Muscle of leg (tissue), 16 donors: ENCODE results near the gene SLC26A11. TPM values are rescaled to one million over a fixed set of nuclear protein-coding genes. Genes with fewer than 3 reads are reported as not detected.
A peak's percentile ranks its signal among the peaks of the same experiment; 100 is the strongest.

Experiments
- DNase-seq: peaks from one replicate; pipeline ENCODE4 v3.0.0; 2013
- H3K27ac ChIP-seq: one replicate; pipeline ENCODE4 v1.5.1; 2013; ENCODE audit warnings: mild to moderate bottlenecking, low read length, control low read depth
- H3K27me3 ChIP-seq: one replicate; pipeline ENCODE4 v1.6.1; 2013; ENCODE audit warnings: low read length; ENCODE audit not compliant: control insufficient read depth, insufficient read depth
- H3K36me3 ChIP-seq: one replicate; pipeline ENCODE4 v1.6.1; 2013; ENCODE audit warnings: low read length; ENCODE audit not compliant: control insufficient read depth, insufficient read depth
- H3K4me1 ChIP-seq: one replicate; pipeline ENCODE4 v1.6.1; 2013; ENCODE audit warnings: low read length; ENCODE audit not compliant: control insufficient read depth, insufficient read depth
- H3K4me3 ChIP-seq: one replicate; pipeline ENCODE4 v1.5.1; 2013; ENCODE audit warnings: low read length, control low read depth
- H3K9me3 ChIP-seq: replicated peaks from 2 replicates; pipeline ENCODE4 v1.6.1; 2013; ENCODE audit warnings: low read depth, low read length; ENCODE audit not compliant: control insufficient read depth
- WGBS: methylation state at CpG from one replicate; pipeline ENCODE4 v1.1.5; 2013; ENCODE audit warnings: missing lambda C conversion rate; ENCODE audit not compliant: insufficient coverage; 5-methylcytosine and 5-hydroxymethylcytosine counted together
- long read RNA-seq, 11 donors: transcript quantifications; one replicate each; lab custom pipeline, GENCODE V29; 2026
- polyA plus RNA-seq, 8 donors: library from polyadenylated mRNA; unstranded; fragments of 120-200 nt; gene quantifications; one replicate each; pipeline versions ENCODE4 v1.2.1 to v1.2.3, GENCODE V29; 2013; ENCODE audit warnings: inconsistent platforms in 1 of 8, low replicate concordance in 1 of 8; ENCODE audit not compliant: insufficient read length in 8 of 8, insufficient read depth in 1 of 8
- total RNA-seq: library from RNA; stranded (reverse); fragments of 120-200 nt; gene quantifications from one replicate; pipeline ENCODE4 v1.2.4, GENCODE V29; 2013

The SLC26A11 gene
- total RNA-seq (7.1 TPM), polyA plus RNA-seq (10 to 100 TPM in 3 of 8 donors, 1 to 10 TPM in 5; 8.2 to 15.2 (median 9.4) TPM)
- long read RNA-seq, donor 1, partial matches to known transcripts: 0 of 1 reads
- long read RNA-seq, donor 1, other reads (novel, unspliced or antisense): 0 of 1 reads
- long read RNA-seq, donor 2: 0 reads
- long read RNA-seq, donor 3, partial matches to known transcripts: 0 of 2 reads
- long read RNA-seq, donor 3, other reads (novel, unspliced or antisense): 0 of 2 reads
- long read RNA-seq, donor 4, partial matches to known transcripts: 0 of 2 reads
- long read RNA-seq, donor 4, other reads (novel, unspliced or antisense): 0 of 2 reads
- long read RNA-seq, donor 5, partial matches to known transcripts: 0 of 1 reads
- long read RNA-seq, donor 5, other reads (novel, unspliced or antisense): 0 of 1 reads
- long read RNA-seq, donor 6: 0 reads
- long read RNA-seq, donor 7: 0 reads
- long read RNA-seq, donor 8: 0 reads
- long read RNA-seq, donor 9, partial matches to known transcripts: 0 of 1 reads
- long read RNA-seq, donor 9, other reads (novel, unspliced or antisense): 0 of 1 reads
- long read RNA-seq, donor 10: 0 reads
- long read RNA-seq, donor 11, partial matches to known transcripts: 0 of 6 reads
- long read RNA-seq, donor 11, other reads (novel, unspliced or antisense): 5 of 6 reads

DNA sequence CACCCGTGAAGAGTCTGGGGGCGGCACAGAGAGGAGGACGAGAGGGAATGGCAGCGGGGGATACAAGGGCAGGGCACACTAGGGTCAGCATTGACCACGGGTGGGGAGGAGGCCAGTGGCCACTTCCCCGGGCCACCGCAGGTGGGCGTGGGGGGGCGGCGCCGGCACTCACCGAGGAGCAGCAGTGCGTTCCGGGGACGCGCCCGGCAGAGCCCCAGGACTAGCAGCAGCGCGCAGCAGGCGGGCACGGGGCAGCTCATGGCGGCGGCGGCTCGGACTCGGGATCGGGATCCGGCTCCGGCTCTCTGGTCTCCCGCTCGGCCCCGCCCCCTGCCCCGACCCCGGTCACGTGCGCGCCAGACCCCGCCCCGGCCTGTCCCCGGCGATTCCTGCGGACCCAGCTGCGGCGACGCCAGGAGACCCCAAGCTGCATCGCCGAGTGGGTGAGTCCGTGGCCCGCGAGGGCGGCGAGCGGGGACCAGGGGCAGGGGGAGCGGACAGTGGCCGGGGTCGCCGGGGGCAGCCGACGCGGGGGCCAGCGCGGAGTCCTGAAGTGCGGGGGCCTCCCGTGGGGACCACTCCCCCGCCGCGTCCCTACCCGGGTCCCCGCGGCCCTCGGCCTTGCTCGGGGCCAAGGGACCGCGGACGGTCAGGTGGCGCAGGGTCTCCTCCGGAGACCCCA lies at the start of gene SLC26A11, which contains the start of gene SGSH:
TSS of gene SLC26A11 (plus strand) at position 374 of the 682 bp plus-strand sequence. CDS start 1,134 bp downstream, outside the sequence.
TSS of gene SGSH (minus strand) at position 280 of the 682 bp plus-strand sequence. CDS start at position 260, 20 bp downstream.
- H3K9me3 ChIP-seq: no peaks in the 10 kb centered on the region
- H3K4me3 ChIP-seq: peak within 1 kb of the TSS; percentile 76
- peaks cover 20% of the 10 kb centered on the region for H3K4me1 ChIP-seq
- H3K36me3 ChIP-seq: peaks cover 23% of the 10 kb centered on the region
- peak within 1 kb of the TSS; percentile 70 for H3K27ac ChIP-seq
- under 1% methylated on average over 72 of the region's 77 CpGs for WGBS
- no peaks in the 10 kb centered on the region for H3K27me3 ChIP-seq
- DNase-seq: peak; percentile 77

DNA sequence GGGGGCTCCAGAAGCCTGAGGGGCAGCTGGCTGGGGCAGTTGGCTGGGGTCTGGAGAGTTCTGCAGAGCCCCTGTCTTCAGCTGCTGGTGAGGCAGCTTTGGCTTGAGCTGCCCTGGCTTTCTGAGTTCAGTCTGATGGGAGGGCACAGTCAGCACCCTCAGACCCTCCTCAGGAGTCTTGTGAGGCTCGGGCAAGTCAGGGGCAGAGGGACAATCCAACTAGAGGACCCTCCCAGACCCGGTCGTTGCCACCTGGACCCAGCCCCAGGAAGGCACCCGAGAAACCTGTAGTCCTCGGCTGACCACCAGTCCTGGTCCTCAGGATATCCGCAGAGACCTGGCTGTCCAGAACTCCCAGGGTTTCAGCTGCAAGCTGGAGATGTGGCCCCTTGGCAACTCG lies 48.5 kb upstream of the SLC26A11 start:
- Histone ChIP-seq H3K27ac (no peak overlapping the region), H3K27me3 (peaks cover 4% of the 10 kb centered on the region), H3K9me3 (no peaks in the 10 kb centered on the region), H3K4me3 (no peak overlapping the region), H3K36me3 (no peaks in the 10 kb centered on the region), H3K4me1 (no peaks in the 10 kb centered on the region)
- 93% methylated on average over 7 of the region's 7 CpGs for WGBS
- no peak for DNase-seq

- H3K36me3 ChIP-seq: no peaks in the 10 kb centered on the region
- WGBS: no CpG with 5 or more reads among the region's 12 CpGs
- no peaks in the 10 kb centered on the region for H3K4me1 ChIP-seq
- H3K9me3 ChIP-seq: no peaks in the 10 kb centered on the region
- peaks cover 7% of the 10 kb centered on the region for H3K27me3 ChIP-seq
- no peak overlapping the region for H3K4me3 ChIP-seq
- no peak overlapping the region for H3K27ac ChIP-seq
- no peak for DNase-seq
These were observed 47.1 kb upstream of the SLC26A11 start for GRCh38 chr17:80173126-80173525.

DNA sequence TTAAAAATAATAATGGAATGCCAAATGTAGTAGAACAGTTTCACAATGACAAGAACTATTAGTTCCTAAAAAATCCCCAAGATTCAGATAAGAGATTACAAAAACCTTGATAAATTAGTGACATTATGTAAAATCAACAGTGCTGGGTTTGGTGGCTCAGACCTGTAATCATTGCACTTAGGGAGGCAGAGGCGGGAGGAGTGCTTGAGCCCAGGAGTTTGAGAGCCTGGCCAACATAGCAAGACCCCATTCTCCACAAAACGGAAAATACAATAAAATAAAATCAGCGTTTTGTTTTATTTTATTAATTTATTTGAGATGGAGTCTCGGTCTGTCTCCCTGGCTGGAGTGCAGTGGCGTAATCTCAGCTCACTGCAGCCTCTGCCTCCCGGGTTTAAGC lies 46.3 kb upstream of the SLC26A11 start:
- no peak for DNase-seq
- no CpG with 5 or more reads among the region's 6 CpGs for WGBS
- Histone ChIP-seq H3K4me1 (peaks cover 2% of the 10 kb centered on the region), H3K4me3 (no peak overlapping the region), H3K9me3 (no peaks in the 10 kb centered on the region), H3K36me3 (no peaks in the 10 kb centered on the region), H3K27me3 (peaks cover 7% of the 10 kb centered on the region), H3K27ac (no peak overlapping the region)

GRCh38 chr17:80176757-80177156 lies 43.5 kb upstream of the SLC26A11 start:
- Histone ChIP-seq H3K4me1 (peaks cover 2% of the 10 kb centered on the region), H3K36me3 (no peaks in the 10 kb centered on the region), H3K4me3 (no peak overlapping the region), H3K9me3 (no peaks in the 10 kb centered on the region), H3K27ac (no peak overlapping the region), H3K27me3 (peaks cover 11% of the 10 kb centered on the region)
- no peak for DNase-seq
- WGBS: 86% methylated on average over 8 of the region's 11 CpGs

DNA sequence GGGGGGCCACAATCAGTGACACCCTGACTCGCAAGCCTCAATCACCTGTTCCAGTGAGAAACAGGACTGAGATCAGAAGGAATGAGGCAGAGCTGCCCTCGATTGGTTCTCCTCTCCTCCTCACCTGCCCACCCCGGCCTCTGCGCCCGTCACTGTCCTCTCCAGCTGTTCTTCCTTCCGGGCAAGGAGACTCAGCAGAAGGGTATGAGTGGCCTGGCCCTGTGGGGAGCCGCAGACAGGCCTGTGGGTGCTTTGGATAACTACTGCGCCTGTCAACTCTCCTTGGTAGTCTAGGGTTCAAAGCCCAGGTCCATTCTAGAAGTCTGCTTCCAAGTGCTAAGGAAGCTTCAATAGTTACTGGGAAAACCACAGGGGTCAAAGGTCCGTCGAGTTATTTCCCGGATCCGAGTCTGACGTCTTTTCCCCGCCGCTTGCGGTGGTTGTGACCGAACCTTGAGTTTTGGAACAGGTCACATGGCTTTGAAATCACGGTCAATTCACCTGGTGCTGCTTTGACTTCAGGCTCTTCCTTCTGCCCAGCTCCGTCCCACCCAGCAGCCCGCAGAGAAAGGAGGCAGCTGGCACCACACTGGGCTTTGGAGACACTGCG lies 42.1 kb upstream of the SLC26A11 start:
- Histone ChIP-seq H3K27ac (no peak overlapping the region), H3K36me3 (no peaks in the 10 kb centered on the region), H3K4me1 (peaks cover 2% of the 10 kb centered on the region), H3K4me3 (no peak overlapping the region), H3K27me3 (peaks cover 11% of the 10 kb centered on the region), H3K9me3 (no peaks in the 10 kb centered on the region)
- WGBS: 78% methylated on average over 20 of the region's 21 CpGs
- no peak for DNase-seq

GRCh38 chr17:80180192-80180591 lies 40.0 kb upstream of the SLC26A11 start:
- DNase-seq: no peak
- Histone ChIP-seq H3K27me3 (peaks cover 11% of the 10 kb centered on the region), H3K27ac (no peak overlapping the region), H3K36me3 (no peaks in the 10 kb centered on the region), H3K9me3 (no peaks in the 10 kb centered on the region), H3K4me3 (no peak overlapping the region), H3K4me1 (peaks cover 2% of the 10 kb centered on the region)
- WGBS: 79% methylated on average over 13 of the region's 14 CpGs

GRCh38 chr17:80181431-80181830 lies 38.8 kb upstream of the SLC26A11 start:
- WGBS: 80% methylated on average over 13 of the region's 17 CpGs

GRCh38 chr17:80182118-80182844 lies 37.9 kb upstream of the SLC26A11 start:
- no peaks in the 10 kb centered on the region for H3K9me3 ChIP-seq
- H3K27ac ChIP-seq: no peak overlapping the region
- H3K36me3 ChIP-seq: no peaks in the 10 kb centered on the region
- no peak overlapping the region for H3K4me3 ChIP-seq
- H3K27me3 ChIP-seq: peaks cover 8% of the 10 kb centered on the region
- peaks cover 2% of the 10 kb centered on the region for H3K4me1 ChIP-seq
- no peak for DNase-seq
- whole genome bisulfite sequencing: 86% methylated on average over 26 of the region's 30 CpGs

More at GRCh38 chr17:80181431-80181830, 38.8 kb upstream of the SLC26A11 start:
- peaks cover 2% of the 10 kb centered on the region for H3K4me1 ChIP-seq
- no peak for DNase-seq
- H3K36me3 ChIP-seq: no peaks in the 10 kb centered on the region
- no peaks in the 10 kb centered on the region for H3K9me3 ChIP-seq
- H3K27ac ChIP-seq: no peak overlapping the region
- H3K4me3 ChIP-seq: no peak overlapping the region
- peaks cover 11% of the 10 kb centered on the region for H3K27me3 ChIP-seq
